Tibial nerve (tissue), 4 donors: ENCODE results near the gene TENM3.

ENCODE experiments used
- EP300 ChIP-seq, 2 donors: sonication (generic); formaldehyde crosslinking; IDR thresholded peaks; one replicate each; pipeline ENCODE4 v1.6.1; 2017; ENCODE audit warnings: antibody characterized with exemption in 2 of 2, mild to moderate bottlenecking in 1 of 2
- POLR2A ChIP-seq, 2 donors: fragments of 450-650 bp; IDR thresholded peaks; one replicate each; pipeline ENCODE4 v1.6.1; 2017; ENCODE audit warnings: antibody characterized with exemption in 2 of 2, mild to moderate bottlenecking in 2 of 2, moderate library complexity in 2 of 2
- TF ChIP-seq, protein P1 (sequence below), 5 experiments: fragments of 200-600 bp in 3 of 5; fragments of 450-650 bp in 2 of 5; sonication (generic) in 3 of 5; IDR thresholded peaks; one replicate each; pipeline ENCODE4 v1.5.1; 2016 to 2019; ENCODE audit warnings: antibody characterized with exemption in 5 of 5, mild to moderate bottlenecking in 3 of 5, moderate library complexity in 2 of 5

DNA sequence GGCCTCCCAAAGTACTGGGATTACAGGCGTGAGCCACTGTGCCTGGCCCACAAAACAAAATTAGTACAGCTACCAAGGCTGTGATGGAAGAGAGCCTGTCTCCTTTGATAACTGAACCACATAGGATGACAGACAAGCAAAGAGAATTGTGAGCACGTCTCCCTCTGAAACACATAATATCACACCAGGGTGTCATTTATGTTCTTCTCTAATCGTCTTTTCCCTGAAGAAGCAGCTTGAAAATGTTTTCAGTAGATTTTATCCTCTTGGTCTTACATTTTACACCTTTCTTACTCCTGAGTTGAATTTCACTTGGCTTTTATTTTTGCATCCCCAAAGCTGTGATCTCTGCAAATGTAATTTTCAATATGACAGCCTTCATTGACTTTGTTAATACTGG, 67.8 kb downstream of the TENM3 start:
- TF ChIP-seq, protein P1, sequence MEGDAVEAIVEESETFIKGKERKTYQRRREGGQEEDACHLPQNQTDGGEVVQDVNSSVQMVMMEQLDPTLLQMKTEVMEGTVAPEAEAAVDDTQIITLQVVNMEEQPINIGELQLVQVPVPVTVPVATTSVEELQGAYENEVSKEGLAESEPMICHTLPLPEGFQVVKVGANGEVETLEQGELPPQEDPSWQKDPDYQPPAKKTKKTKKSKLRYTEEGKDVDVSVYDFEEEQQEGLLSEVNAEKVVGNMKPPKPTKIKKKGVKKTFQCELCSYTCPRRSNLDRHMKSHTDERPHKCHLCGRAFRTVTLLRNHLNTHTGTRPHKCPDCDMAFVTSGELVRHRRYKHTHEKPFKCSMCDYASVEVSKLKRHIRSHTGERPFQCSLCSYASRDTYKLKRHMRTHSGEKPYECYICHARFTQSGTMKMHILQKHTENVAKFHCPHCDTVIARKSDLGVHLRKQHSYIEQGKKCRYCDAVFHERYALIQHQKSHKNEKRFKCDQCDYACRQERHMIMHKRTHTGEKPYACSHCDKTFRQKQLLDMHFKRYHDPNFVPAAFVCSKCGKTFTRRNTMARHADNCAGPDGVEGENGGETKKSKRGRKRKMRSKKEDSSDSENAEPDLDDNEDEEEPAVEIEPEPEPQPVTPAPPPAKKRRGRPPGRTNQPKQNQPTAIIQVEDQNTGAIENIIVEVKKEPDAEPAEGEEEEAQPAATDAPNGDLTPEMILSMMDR (IDR thresholded peaks at IDR 0.05), result no peak
- TF ChIP-seq POLR2A (IDR thresholded peaks at IDR 0.05), result no peak
- TF ChIP-seq EP300 (IDR thresholded peaks at IDR 0.05), result no peak
